ENCODE results near the gene SIRT4. TPM values are rescaled to one million over a fixed set of nuclear protein-coding genes. Genes with fewer than 3 reads are reported as not detected.
A peak's percentile ranks its signal among the peaks of the same experiment; 100 is the strongest.
"Not testable (repeated sequence)": the region's sequence is repeated elsewhere in the genome, so short reads cannot be mapped to it uniquely, and the experiment has no call there.

Gene SIRT4
- total RNA-seq (2.3 TPM), polyA plus RNA-seq (1.8 TPM)

GRCh38 chr12:120301962-120302815, at the start of gene SIRT4:
Gene SIRT4 (plus strand): TSS chr12:120302321. CDS start chr12:120303562, 1,241 bp downstream.
- Histone ChIP-seq H3K36me3 (ENCODE audit: insufficient read depth) (no peaks in the 10 kb centered on the region), H3K4me3 (ENCODE audit: low read depth, low read length) (peak within 1 kb of the TSS; percentile 64), H3K4me1 (ENCODE audit: insufficient read depth) (no peaks in the 10 kb centered on the region), H3K27ac (ENCODE audit: low read depth) (no peak within 1 kb of the TSS)
- 8% methylated on average over 31 of the region's 31 CpGs for WGBS
- DNase-seq (ENCODE audit: extremely low spot score): peak; percentile 95

- H3K36me3 ChIP-seq (ENCODE audit: insufficient read depth); H3K27ac ChIP-seq (ENCODE audit: low read depth); DNase-seq (ENCODE audit: extremely low spot score); H3K4me3 ChIP-seq (ENCODE audit: low read depth, low read length); H3K4me1 ChIP-seq (ENCODE audit: insufficient read depth): not testable (repeated sequence)
- 80% methylated on average over 6 of the region's 6 CpGs for WGBS
These were observed 48.8 kb upstream of the SIRT4 start for GRCh38 chr12:120253313-120253712.

DNA sequence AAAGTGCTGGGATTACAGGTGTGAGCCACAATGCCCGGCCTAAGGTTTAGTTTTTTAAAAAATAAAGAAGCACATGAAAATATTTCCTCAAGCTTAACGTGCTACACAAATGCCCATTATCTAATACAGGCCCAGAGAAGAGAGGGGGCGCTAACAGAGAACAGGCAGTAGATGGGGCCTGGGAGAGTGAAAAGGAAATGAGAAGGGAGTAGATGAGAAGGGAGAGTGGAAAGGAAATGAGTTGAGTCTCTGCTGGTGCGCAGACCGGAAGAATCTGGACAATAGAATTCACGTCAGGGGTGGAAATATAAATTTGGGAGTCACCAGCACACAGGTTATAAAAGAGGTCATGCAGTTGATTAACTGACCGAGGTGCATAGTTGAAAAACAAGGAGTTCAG, 47.3 kb upstream of the SIRT4 start:
- no peak overlapping the region for H3K4me3 ChIP-seq (ENCODE audit: low read depth, low read length)
- H3K27ac ChIP-seq (ENCODE audit: low read depth): no peak overlapping the region
- peaks cover 3% of the 10 kb centered on the region for H3K4me1 ChIP-seq (ENCODE audit: insufficient read depth)
- no peaks in the 10 kb centered on the region for H3K36me3 ChIP-seq (ENCODE audit: insufficient read depth)
- no peak for DNase-seq (ENCODE audit: extremely low spot score)
- WGBS: 83% methylated on average over 7 of the region's 7 CpGs

DNA sequence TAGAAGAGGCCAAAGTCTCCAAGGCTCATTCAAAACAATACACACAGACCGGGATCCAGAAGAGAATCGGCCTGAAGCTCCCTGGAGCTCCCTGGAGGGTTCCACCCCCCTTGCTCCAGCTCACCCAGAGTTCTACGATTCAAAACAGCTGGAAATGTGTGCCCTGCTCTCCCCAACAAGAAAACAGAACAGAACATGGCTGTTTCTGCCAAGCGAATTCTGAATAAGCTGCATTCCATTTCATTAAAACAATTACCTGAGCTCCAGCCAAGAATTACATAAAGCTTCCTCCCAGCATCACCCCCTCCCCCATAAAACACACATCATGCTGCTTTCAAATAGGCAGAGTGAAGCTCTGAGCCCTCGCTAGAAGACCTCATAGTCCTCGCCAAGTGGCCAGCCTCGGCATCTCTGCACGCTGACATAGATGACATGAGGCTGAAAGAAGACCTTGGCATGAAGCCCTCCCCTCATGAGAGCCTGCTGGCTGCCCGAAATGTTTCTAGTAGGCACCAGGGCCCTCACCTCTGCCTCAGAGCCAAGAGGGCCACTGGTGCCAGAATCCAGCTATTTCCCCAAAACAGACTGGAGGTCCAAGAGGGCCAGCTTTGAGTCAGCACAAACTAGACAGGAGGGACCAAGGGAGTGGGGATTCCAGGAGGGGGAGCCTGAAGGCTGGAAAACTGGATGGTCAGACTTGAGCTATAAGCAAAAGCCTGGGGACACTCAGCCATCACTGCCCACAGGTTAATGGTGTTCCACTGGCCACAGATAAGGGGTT, 44.9 kb upstream of the SIRT4 start:
- 13% methylated on average over 9 of the region's 9 CpGs for WGBS
- Histone ChIP-seq H3K27ac (ENCODE audit: low read depth) (no peak overlapping the region), H3K4me1 (ENCODE audit: insufficient read depth) (no peaks in the 10 kb centered on the region), H3K4me3 (ENCODE audit: low read depth, low read length) (no peak overlapping the region), H3K36me3 (ENCODE audit: insufficient read depth) (no peaks in the 10 kb centered on the region)
- DNase-seq (ENCODE audit: extremely low spot score): peak; percentile 86

GRCh38 chr12:120258323-120258896, 43.7 kb upstream of the SIRT4 start:
- H3K27ac ChIP-seq (ENCODE audit: low read depth): peak overlapping the region; percentile 16
- no peak for DNase-seq (ENCODE audit: extremely low spot score)
- H3K36me3 ChIP-seq (ENCODE audit: insufficient read depth): no peaks in the 10 kb centered on the region
- no peaks in the 10 kb centered on the region for H3K4me1 ChIP-seq (ENCODE audit: insufficient read depth)
- 85% methylated on average over 5 of the region's 5 CpGs for WGBS
- no peak overlapping the region for H3K4me3 ChIP-seq (ENCODE audit: low read depth, low read length)

GRCh38 chr12:120259418-120260202, 42.5 kb upstream of the SIRT4 start:
- no peaks in the 10 kb centered on the region for H3K4me1 ChIP-seq (ENCODE audit: insufficient read depth)
- no peak for DNase-seq (ENCODE audit: extremely low spot score)
- no peaks in the 10 kb centered on the region for H3K36me3 ChIP-seq (ENCODE audit: insufficient read depth)
- 68% methylated on average over 8 of the region's 8 CpGs for WGBS
- H3K27ac ChIP-seq (ENCODE audit: low read depth): no peak overlapping the region
- H3K4me3 ChIP-seq (ENCODE audit: low read depth, low read length): no peak overlapping the region

- no peak for DNase-seq (ENCODE audit: extremely low spot score)
- H3K27ac ChIP-seq (ENCODE audit: low read depth): no peak overlapping the region
- H3K4me1 ChIP-seq (ENCODE audit: insufficient read depth): no peaks in the 10 kb centered on the region
- WGBS: 96% methylated on average over 5 of the region's 5 CpGs
- no peaks in the 10 kb centered on the region for H3K36me3 ChIP-seq (ENCODE audit: insufficient read depth)
- no peak overlapping the region for H3K4me3 ChIP-seq (ENCODE audit: low read depth, low read length)
These were observed 41.5 kb upstream of the SIRT4 start for GRCh38 chr12:120260607-120261006.

DNA sequence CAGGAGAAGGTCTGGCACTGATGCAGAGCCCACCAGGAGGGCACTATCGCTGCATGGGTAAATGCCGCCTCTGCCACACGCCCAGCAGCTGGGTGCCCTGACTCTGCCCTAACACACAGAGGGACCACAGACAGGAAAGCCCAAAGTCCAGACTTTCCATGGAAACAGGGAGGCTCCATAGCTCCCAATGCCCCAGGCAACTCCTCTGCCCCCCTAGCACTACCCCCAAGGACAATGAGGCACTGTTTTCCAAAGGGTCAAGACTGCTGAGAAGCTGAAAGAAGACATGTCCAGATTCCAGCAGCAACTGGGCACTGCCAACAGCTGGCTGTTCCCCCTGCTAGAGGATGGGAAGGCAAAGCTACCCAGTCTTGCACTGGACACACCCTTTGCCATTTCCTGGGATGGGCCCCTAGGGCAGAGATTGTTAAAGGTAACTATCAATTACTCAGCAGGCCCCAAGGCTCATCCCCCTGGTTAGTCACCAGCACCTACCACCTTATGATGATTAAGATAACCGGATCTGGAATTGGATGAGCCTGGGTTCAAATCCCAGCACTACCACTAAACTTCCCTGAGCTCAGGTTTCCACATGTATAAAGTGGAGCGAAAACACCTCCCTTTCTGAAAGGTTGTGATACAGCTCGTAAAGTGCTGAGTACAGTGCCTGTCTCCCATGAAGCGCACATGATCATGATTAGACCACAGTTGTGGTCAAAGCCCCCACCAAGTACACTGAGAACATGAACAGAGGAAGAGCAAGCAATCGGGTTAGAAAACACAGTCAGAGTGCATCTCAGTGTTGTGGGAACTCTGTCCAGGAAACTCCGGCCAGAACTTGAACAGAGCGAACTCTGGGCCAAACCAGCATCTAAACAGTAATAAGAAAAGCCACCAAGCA, 39.9 kb upstream of the SIRT4 start:
- H3K36me3 ChIP-seq (ENCODE audit: insufficient read depth): no peaks in the 10 kb centered on the region
- no peaks in the 10 kb centered on the region for H3K4me1 ChIP-seq (ENCODE audit: insufficient read depth)
- H3K4me3 ChIP-seq (ENCODE audit: low read depth, low read length): no peak overlapping the region
- WGBS: 48% methylated on average over 10 of the region's 10 CpGs
- DNase-seq (ENCODE audit: extremely low spot score): no peak
- no peak overlapping the region for H3K27ac ChIP-seq (ENCODE audit: low read depth)

GRCh38 chr12:120262852-120263747, 39.0 kb upstream of the SIRT4 start:
- Histone ChIP-seq H3K36me3 (ENCODE audit: insufficient read depth) (no peaks in the 10 kb centered on the region), H3K27ac (ENCODE audit: low read depth) (peak overlapping the region; percentile 64), H3K4me3 (ENCODE audit: low read depth, low read length) (peak overlapping the region; percentile 80), H3K4me1 (ENCODE audit: insufficient read depth) (no peaks in the 10 kb centered on the region)
- no peak for DNase-seq (ENCODE audit: extremely low spot score)
- 16% methylated on average over 15 of the region's 15 CpGs for WGBS

DNA sequence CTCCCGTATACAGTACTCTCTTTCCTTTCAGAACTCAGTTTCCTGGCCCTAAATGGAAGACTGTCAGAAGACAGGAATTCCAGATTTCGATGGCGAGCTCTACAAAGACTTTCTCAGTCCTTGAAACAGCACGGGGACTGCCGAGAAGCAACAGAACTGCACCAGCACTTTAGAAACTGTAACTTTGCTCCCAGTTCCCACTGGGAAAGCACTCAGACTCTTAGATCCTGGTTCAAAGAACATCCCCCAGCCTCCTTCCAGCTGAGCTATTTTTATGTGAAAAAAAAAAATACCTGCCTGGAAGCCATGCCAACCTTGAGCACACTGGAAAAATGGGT, 38.4 kb upstream of the SIRT4 start:
- WGBS: 15% methylated on average over 5 of the region's 5 CpGs
- H3K36me3 ChIP-seq (ENCODE audit: insufficient read depth): no peaks in the 10 kb centered on the region
- H3K4me1 ChIP-seq (ENCODE audit: insufficient read depth): no peaks in the 10 kb centered on the region

GRCh38 chr12:120264086-120264903, 37.8 kb upstream of the SIRT4 start:
- Histone ChIP-seq H3K27ac (ENCODE audit: low read depth) (peak overlapping the region; percentile 87), H3K36me3 (ENCODE audit: insufficient read depth) (no peaks in the 10 kb centered on the region), H3K4me1 (ENCODE audit: insufficient read depth) (no peaks in the 10 kb centered on the region), H3K4me3 (ENCODE audit: low read depth, low read length) (peak overlapping the region; percentile 80)
- peak; percentile 69 for DNase-seq (ENCODE audit: extremely low spot score)
- 21% methylated on average over 15 of the region's 15 CpGs for WGBS

More for the DNA sequence above, 38.4 kb upstream of the SIRT4 start:
- H3K4me3 ChIP-seq (ENCODE audit: low read depth, low read length): peak overlapping the region; percentile 80
- no peak for DNase-seq (ENCODE audit: extremely low spot score)
- peak overlapping the region; percentile 64 for H3K27ac ChIP-seq (ENCODE audit: low read depth)
